Breast epithelium (tissue), 3 donors: Measurements from ENCODE around the gene PDLIM5.

Experiments used
- POLR2A ChIP-seq: fragments of 450-650 bp; IDR thresholded peaks from one replicate; pipeline ENCODE4 v1.6.1; 2016; ENCODE audit warnings: antibody characterized with exemption, mild to moderate bottlenecking, moderate library complexity
- POLR2AphosphoS5 ChIP-seq, 3 donors: sonication (generic); formaldehyde crosslinking; IDR thresholded peaks; one replicate each; pipeline ENCODE4 v1.6.1; 2017; ENCODE audit warnings: antibody characterized with exemption in 3 of 3
- TF ChIP-seq, protein P1 (sequence below), 3 donors: fragments of 450-650 bp; IDR thresholded peaks; one replicate each; pipeline ENCODE4 v1.5.1; 2016 to 2017; ENCODE audit warnings: antibody characterized with exemption in 3 of 3, mild to moderate bottlenecking in 3 of 3, moderate library complexity in 3 of 3

DNA sequence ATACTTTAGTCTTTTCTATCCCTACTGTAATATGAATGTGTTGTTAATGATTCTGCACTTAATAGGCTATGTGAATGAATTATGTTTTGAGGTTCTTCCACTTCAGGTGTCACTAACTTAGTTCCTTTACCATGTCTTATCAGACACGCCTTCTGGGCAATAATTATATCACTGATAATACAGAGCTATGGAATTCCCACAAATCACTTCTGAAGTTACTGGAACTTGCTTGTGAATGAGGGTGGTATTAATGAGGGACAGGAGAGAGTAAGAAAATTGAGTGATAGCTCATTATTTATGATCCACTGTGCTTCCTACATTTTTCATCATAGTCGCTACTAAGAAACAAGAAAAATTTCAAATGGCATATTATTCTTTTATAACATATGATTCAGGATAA is 130.0 kb downstream of the PDLIM5 start:
- TF ChIP-seq POLR2A, result no peak
- no peak for TF ChIP-seq POLR2AphosphoS5 (IDR thresholded peaks at IDR 0.05)
- TF ChIP-seq, protein P1, sequence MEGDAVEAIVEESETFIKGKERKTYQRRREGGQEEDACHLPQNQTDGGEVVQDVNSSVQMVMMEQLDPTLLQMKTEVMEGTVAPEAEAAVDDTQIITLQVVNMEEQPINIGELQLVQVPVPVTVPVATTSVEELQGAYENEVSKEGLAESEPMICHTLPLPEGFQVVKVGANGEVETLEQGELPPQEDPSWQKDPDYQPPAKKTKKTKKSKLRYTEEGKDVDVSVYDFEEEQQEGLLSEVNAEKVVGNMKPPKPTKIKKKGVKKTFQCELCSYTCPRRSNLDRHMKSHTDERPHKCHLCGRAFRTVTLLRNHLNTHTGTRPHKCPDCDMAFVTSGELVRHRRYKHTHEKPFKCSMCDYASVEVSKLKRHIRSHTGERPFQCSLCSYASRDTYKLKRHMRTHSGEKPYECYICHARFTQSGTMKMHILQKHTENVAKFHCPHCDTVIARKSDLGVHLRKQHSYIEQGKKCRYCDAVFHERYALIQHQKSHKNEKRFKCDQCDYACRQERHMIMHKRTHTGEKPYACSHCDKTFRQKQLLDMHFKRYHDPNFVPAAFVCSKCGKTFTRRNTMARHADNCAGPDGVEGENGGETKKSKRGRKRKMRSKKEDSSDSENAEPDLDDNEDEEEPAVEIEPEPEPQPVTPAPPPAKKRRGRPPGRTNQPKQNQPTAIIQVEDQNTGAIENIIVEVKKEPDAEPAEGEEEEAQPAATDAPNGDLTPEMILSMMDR (IDR thresholded peaks at IDR 0.05), result no peak
